HG02870 (cell line): ENCODE data around the gene IGF2BP2.

Source experiments
- ATAC-seq: cut with Tn5 transposase; IDR thresholded peaks from one replicate; pipeline ENCODE4 v1.9.1; 2021; ENCODE audit warnings: mild to moderate bottlenecking, moderate library complexity; ENCODE audit not compliant: unreplicated experiment

The IGF2BP2 gene

GRCh38 chr3:185767002-185767688 is 57.7 kb downstream of the IGF2BP2 start:
- ATAC-seq = no peak

- no peak for ATAC-seq
These were observed 58.4 kb downstream of the IGF2BP2 start for GRCh38 chr3:185766329-185767001.

GRCh38 chr3:185764980-185765370 is 59.9 kb downstream of the IGF2BP2 start:
- ATAC-seq = no peak

DNA sequence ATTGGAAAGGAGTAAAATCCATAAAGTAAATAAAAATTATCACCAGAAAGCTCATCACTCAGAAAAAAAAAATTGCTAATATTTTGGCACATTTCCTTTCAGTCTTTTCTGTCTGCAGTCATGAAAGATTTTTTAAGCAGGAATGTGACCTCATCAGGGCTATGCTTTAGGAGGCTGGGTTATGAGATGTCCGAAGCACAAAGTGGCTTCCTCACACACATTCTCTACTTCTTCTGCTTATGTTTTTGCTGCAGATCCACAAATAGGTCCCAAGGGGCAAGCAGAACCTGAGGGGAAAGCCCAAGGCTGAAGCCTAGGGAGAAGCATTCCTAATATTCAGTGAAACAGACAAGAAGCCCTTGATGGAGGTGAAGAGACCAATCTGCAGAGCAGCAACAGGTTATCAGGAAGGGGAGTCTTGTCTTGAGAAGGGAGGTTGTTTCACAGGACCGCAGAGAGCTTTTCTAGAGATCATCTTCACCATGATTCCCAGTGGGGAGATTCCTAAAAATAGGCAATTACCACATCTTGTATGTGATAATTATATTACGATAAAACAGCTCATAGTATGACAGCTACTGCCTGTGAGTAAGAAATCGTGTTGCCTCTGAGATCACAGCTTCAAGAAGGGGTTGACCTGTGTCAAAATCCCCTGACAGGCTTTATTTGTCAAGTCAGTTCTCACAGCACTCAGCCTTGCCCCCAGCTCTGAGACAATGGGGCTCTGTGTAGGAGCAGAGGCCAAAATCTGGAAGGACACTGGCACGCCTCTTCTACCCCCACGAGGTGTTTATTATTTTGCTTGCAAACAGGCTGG is 60.5 kb downstream of the IGF2BP2 start:
- ATAC-seq = no peak

GRCh38 chr3:185763347-185764005 is 61.4 kb downstream of the IGF2BP2 start:
- no peak for ATAC-seq

DNA sequence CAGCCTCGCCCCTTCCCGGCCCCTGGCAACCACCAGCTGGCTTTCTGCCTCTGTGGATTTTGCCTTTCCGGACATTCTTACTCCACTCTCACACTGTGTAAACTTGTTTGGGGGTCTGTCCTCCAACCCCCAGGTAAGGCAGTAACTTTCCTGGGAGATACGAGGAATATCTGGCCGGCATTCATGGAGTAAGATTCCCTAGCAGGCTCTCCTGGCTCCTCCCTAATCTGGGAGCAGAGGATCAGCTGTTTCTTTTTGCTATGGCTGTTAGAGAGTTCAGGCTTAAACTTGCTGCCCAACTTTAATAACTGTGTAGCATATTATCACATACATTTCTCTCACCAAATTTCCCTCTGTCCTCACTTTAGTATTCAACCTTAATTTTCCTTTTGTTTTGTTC is 64.3 kb downstream of the IGF2BP2 start:
- ATAC-seq = no peak

DNA sequence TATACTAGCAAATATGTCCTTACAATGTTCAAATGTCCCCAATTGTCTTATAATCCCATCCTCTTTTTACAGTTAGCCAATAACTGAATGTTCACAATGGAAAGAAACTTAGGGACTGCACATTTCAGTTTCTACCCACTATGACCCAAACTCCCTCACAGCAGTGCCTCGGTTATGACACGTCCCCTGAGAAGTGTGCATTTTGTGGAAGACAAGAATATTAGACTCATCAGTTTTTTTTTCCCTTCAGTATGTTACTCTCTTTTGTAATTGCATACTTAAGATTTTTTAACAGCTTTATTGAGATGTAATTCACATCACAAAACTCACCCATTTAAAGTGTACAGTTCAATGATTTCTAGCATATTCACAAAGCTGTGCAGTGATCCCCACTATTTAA is 64.8 kb downstream of the IGF2BP2 start:
- ATAC-seq = no peak

- no peak for ATAC-seq
These were observed 65.3 kb downstream of the IGF2BP2 start for GRCh38 chr3:185759512-185759911.

DNA sequence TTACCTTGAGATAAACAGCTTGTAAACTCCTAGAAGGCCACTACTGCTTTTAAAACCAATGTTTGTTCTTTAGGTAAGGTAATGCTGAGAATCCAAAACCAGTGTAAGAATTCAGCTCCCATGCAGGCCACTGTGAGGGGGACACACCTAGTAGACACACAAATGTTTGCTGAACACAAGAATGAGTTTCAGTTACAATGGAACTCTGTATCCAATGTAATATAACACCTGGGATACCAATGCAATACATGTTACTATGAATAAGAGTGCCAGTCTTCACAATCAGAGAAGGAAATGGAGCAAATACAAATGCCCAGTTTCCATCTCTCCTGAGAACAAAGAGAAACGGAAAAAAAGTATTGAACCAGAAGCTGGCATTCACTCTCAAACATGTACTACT is 65.9 kb downstream of the IGF2BP2 start:
- no peak for ATAC-seq

- no peak for ATAC-seq
These were observed 67.7 kb downstream of the IGF2BP2 start for GRCh38 chr3:185757176-185757575.

GRCh38 chr3:185756477-185756876 is 68.4 kb downstream of the IGF2BP2 start:
- no peak for ATAC-seq

GRCh38 chr3:185754920-185755319 is 69.9 kb downstream of the IGF2BP2 start:
- no peak for ATAC-seq

GRCh38 chr3:185753354-185753753 is 71.5 kb downstream of the IGF2BP2 start:
- no peak for ATAC-seq

GRCh38 chr3:185750702-185751101 is 74.1 kb downstream of the IGF2BP2 start:
- ATAC-seq = no peak

GRCh38 chr3:185750015-185750414 is 74.8 kb downstream of the IGF2BP2 start:
- ATAC-seq = no peak

GRCh38 chr3:185746470-185746869 is 78.4 kb downstream of the IGF2BP2 start:
- no peak for ATAC-seq

DNA sequence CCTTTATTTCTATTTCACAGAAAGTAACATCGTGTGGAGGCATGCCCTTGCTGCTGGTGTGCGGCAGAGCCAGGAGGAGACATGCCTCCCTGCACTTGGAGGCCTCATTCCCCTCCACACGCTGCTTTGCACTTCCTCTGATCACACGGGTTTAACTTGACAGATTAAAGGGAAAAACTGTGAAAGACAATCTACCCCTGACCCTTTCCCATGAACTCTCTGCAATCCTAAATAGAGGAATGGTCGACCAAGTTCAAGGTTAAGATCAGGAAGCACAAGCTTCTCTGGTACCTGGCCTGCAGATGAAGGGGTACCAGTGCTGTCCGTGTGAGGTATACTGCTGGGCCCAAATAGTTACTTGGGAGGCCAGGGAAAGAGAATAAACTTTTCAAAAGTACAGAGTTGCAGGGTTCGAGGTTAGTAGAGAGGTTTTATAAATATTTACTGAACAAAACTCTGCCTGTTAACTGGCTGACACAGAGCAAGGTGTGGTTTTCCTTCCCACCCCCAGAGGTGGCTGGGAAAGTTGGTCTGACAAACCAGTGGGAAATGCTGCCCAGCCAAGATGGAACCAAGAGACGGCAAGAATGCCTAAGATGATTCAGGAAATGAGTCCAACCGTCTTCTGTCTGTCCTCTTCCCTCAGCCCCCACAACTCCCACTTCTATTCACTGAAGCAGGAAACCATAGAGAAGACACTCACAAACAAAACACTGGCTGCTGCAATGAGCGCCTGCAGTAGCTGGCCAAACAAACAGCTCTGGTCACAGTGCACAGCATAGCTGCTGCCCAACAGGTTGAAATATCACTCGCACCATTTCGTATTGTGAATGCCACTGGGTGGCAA is 79.6 kb downstream of the IGF2BP2 start:
- peak; percentile 50 for ATAC-seq

DNA sequence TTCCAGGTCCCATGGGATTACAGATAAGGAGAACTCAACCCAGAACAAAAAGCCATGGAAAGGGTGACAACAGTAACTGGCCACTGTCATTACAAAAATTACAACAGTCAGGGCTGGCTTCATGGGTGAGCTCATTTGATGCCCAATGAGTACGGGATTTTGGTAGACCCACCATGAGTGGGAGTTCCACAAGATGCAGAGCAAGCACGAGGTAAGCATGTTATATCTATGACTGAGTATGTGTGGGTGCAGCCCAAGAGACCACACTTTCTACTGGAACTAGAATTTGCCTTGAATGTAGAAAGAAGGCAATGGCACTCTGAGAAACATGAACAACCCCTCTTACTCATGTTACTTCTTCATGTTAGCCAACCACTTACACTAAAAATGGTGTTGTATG is 83.3 kb downstream of the IGF2BP2 start:
- ATAC-seq = no peak

DNA sequence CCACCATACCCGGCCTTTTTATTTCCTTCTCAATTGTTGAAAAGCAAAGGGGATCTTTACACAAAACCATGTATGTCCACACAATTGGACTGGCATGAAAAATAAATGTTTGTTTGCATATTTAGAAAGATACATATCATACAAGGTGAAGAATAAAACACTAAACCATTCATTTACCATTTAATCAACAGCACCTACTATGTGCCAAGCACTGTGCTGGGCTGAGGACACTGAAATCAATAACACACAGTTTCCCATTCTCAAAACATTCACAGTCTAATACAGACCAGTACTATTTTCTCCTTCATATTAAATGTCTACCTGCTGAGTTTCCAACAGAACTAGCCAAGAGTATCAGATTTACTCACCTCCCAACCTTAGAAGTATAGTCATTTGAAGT is 84.7 kb downstream of the IGF2BP2 start:
- no peak for ATAC-seq

DNA sequence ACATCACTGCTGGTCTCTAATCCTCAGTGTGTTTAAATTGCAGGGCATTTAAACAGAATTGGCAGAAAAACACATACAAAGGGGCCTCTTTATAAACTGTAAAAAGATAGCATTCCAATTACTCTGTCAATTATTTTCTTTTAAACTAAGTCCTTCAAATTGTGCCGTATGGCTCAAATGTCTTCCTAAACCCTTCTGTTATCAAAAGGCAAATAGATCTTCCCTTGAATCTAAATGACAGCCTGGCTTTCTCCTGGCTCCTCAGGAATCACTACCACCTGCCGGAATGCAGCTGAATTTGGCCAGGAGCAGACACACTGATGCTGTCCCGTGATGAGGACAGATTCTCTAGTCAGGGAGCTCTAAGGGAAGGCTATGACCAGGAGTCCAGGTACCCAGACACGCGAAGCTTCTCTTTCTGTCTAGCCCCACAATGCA is 85.6 kb downstream of the IGF2BP2 start:
- no peak for ATAC-seq
